GM12801 (cell line): ENCODE data around the gene CCR4.

Experiments used
- TF ChIP-seq, protein P1 (sequence below): IDR thresholded peaks from one replicate; pipeline ENCODE4 v1.5.1; 2011; ENCODE audit warnings: control low read depth; ENCODE audit not compliant: insufficient read length; ENCODE audit errors: extremely low read depth

CCR4 gene

DNA sequence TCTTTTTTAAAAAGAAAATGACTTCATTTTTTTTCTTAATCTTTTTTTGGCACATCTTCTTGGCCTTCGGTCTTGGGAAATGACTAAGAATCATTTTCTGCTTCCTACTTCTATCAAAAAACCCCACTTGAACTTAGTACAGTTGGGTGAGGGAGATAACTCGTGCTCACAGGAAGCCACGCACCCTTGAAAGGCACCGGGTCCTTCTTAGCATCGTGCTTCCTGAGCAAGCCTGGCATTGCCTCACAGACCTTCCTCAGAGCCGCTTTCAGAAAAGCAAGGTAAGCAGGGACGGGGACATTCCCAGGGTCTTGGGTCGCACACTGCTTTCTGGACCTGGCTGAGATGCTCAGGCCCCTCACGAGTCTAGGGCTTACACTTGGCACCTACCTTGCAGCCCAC is at the start of gene CCR4:
TSS of gene CCR4 (plus strand) at position 235 of the 402 bp plus-strand sequence. CDS start 1,779 bp downstream, outside the sequence.
- TF ChIP-seq, protein P1, sequence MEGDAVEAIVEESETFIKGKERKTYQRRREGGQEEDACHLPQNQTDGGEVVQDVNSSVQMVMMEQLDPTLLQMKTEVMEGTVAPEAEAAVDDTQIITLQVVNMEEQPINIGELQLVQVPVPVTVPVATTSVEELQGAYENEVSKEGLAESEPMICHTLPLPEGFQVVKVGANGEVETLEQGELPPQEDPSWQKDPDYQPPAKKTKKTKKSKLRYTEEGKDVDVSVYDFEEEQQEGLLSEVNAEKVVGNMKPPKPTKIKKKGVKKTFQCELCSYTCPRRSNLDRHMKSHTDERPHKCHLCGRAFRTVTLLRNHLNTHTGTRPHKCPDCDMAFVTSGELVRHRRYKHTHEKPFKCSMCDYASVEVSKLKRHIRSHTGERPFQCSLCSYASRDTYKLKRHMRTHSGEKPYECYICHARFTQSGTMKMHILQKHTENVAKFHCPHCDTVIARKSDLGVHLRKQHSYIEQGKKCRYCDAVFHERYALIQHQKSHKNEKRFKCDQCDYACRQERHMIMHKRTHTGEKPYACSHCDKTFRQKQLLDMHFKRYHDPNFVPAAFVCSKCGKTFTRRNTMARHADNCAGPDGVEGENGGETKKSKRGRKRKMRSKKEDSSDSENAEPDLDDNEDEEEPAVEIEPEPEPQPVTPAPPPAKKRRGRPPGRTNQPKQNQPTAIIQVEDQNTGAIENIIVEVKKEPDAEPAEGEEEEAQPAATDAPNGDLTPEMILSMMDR, result no peak

DNA sequence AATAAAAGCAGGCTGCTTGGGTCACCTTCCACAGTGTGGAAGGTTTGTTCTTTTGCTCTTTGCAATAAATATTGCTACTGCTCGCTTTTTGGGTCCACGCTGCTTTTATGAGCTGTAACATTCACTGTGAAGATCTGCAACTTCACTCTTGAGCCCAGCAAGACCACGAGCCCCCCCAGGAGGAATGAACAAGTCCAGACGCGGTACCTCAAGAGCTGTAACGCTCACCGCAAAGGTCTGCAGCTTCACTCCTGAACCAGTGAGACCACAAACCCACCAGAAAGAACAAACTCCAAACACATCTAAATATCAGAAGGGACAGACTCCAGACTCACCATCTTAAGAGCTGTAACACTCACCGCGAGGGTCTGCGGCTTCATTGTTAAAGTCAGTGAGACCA is 47.5 kb upstream of the CCR4 start:
- TF ChIP-seq, protein P1, result no peak

DNA sequence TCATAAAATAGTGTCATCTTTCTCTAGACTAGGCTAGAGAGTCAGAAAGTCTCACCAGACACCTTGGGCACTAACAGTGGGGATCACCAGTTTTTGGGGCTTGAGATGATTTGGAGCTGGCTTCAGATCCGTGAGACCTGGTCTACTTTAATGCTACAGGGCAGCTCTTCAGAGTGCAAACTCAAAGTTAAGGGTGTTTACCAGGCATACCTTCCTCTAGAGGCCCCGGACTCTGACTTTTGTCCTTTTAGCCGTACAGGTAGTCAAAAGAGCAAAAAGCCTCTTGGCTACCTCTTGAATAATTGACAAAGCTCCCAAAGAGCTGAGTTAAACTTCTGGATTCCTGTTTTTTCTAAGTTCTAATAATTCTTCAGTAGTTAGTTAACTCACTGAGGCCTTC is 41.4 kb upstream of the CCR4 start:
- TF ChIP-seq, protein P1, result no peak

GRCh38 chr3:32910954-32911353 is 40.5 kb upstream of the CCR4 start:
- TF ChIP-seq, protein P1, result no peak

DNA sequence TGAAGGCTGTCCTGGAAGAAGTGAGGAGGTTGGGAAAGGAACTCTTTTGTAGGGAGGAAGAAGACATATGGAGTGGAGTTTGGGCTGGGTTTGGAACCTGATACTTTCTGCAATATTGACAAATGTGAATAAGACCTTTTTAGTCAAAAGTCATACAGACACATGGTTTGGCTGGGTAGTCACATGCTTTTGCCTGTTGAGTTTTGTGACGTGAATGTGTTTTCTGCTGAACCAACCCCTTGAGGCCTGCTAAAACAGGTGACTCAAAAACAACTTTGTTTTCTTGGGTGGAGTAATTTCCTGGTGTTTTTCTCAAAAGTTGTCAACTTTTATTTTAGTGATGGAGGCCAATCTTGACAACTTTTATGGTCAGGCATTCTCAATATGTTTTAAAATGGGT is 39.4 kb upstream of the CCR4 start:
- TF ChIP-seq, protein P1, result no peak

DNA sequence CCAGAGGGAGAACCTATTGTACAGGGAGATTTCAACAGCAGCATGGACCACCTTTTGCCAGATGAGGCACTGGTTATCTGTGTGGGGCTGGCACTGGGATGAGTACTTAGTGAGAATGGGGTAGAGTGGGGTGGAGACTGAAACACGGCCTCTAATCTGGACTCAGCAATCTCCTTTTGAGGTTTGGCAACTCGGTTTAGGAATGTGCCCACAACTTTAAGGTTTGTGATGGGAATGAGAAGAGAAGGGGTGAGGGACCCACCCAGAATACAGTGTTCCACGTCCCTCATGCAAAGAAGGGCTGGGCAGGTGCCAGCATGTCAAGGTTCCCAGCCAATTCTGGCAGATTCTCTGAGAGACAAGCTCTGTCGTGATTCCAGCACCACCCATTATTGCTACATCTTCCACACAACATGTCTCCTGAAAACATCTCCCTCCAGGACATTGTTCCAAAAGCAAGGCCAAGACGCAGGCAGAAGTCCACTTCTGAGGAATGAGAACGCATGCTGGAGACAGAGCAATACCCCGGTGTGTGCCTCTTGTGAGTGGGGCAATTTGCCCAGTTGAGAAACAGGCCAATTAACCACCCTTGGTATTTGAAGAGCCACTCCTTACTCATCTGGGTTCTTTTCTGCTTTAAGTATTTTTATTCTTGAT is 37.5 kb upstream of the CCR4 start:
- TF ChIP-seq, protein P1, result no peak

- TF ChIP-seq, protein P1, result no peak
These were observed 31.5 kb upstream of the CCR4 start for GRCh38 chr3:32919920-32920319.
